HG03196 (cell line): ENCODE data around the gene VDAC1.
"Not testable (repeated sequence)": the region's sequence is repeated elsewhere in the genome, so short reads cannot be mapped to it uniquely, and the experiment has no call there.

Experiments
- ATAC-seq: cut with Tn5 transposase; IDR thresholded peaks from one replicate; pipeline ENCODE4 v1.9.1; 2021; ENCODE audit not compliant: unreplicated experiment

VDAC1 gene

GRCh38 chr5:133968204-133968980, 36.4 kb downstream of the VDAC1 start, which contains the start of gene C5orf15:
TSS of gene C5orf15 (minus strand) at chr5:133968625. CDS start at chr5:133968584, 41 bp downstream.
- ATAC-seq: peak; percentile 94

- no peak for ATAC-seq
Observed at GRCh38 chr5:133967698-133968203, 37.0 kb downstream of the VDAC1 start.

- no peak for ATAC-seq
Observed at GRCh38 chr5:133967124-133967523, 37.7 kb downstream of the VDAC1 start.

GRCh38 chr5:133966090-133966489, 38.7 kb downstream of the VDAC1 start:
- no peak for ATAC-seq

GRCh38 chr5:133963493-133964128, 41.2 kb downstream of the VDAC1 start:
- no peak for ATAC-seq

- ATAC-seq: no peak
Observed at GRCh38 chr5:133962801-133963476, 41.8 kb downstream of the VDAC1 start.

- no peak for ATAC-seq
Observed at GRCh38 chr5:133962131-133962530, 42.6 kb downstream of the VDAC1 start.

- ATAC-seq: no peak
Observed at GRCh38 chr5:133959643-133960042, 45.1 kb downstream of the VDAC1 start.

GRCh38 chr5:133957591-133957990, 47.2 kb downstream of the VDAC1 start:
- ATAC-seq: peak; percentile 75

GRCh38 chr5:133957080-133957479, 47.7 kb downstream of the VDAC1 start:
- peak; percentile 25 for ATAC-seq

- ATAC-seq: not testable (repeated sequence)
Observed at GRCh38 chr5:133956196-133956595, 48.6 kb downstream of the VDAC1 start.

- ATAC-seq: no peak
Observed at GRCh38 chr5:133953568-133954145, 51.1 kb downstream of the VDAC1 start.

- ATAC-seq: no peak
Observed at GRCh38 chr5:133952729-133953567, 51.8 kb downstream of the VDAC1 start.

- no peak for ATAC-seq
Observed at GRCh38 chr5:133950821-133951612, 53.8 kb downstream of the VDAC1 start.

- no peak for ATAC-seq
Observed at GRCh38 chr5:133948721-133949120, 56.1 kb downstream of the VDAC1 start.

GRCh38 chr5:133947431-133947841, 57.3 kb downstream of the VDAC1 start:
- no peak for ATAC-seq

- ATAC-seq: no peak
Observed at GRCh38 chr5:133945568-133945967, 59.2 kb downstream of the VDAC1 start.

- no peak for ATAC-seq
Observed at GRCh38 chr5:133944263-133945185, 60.3 kb downstream of the VDAC1 start.

GRCh38 chr5:133943475-133943817, 61.3 kb downstream of the VDAC1 start:
- no peak for ATAC-seq
